ENCODE results near the gene PTX4. TPM values are rescaled to one million over a fixed set of nuclear protein-coding genes. Genes with fewer than 3 reads are reported as not detected.

PTX4 gene
- total and polyA plus RNA-seq, 3 donors from 2014 or later = 1.3 to 3.4 (median 1.7) TPM

- no peak overlapping the region for H3K27ac ChIP-seq
- H3K4me3 ChIP-seq = no peak overlapping the region
- DNase-seq = no peak
- whole genome bisulfite sequencing, 2 donors = 73 to 98% methylated on average over 10 to 22 of the region's 35 CpGs
- no peaks in the 10 kb centered on the region for H3K4me1 ChIP-seq
- H3K27me3 ChIP-seq = no peaks in the 10 kb centered on the region
- no peaks in the 10 kb centered on the region for H3K9me3 ChIP-seq
- intact Hi-C loops (cut with DNase I; ENCODE audit: low total_unique reads) = no loop called here
- TF ChIP-seq, protein P1, sequence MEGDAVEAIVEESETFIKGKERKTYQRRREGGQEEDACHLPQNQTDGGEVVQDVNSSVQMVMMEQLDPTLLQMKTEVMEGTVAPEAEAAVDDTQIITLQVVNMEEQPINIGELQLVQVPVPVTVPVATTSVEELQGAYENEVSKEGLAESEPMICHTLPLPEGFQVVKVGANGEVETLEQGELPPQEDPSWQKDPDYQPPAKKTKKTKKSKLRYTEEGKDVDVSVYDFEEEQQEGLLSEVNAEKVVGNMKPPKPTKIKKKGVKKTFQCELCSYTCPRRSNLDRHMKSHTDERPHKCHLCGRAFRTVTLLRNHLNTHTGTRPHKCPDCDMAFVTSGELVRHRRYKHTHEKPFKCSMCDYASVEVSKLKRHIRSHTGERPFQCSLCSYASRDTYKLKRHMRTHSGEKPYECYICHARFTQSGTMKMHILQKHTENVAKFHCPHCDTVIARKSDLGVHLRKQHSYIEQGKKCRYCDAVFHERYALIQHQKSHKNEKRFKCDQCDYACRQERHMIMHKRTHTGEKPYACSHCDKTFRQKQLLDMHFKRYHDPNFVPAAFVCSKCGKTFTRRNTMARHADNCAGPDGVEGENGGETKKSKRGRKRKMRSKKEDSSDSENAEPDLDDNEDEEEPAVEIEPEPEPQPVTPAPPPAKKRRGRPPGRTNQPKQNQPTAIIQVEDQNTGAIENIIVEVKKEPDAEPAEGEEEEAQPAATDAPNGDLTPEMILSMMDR (IDR thresholded peaks at IDR 0.05) = no peak
- TF ChIP-seq POLR2A (IDR thresholded peaks at IDR 0.05) = no peak
- no peaks in the 10 kb centered on the region for H3K36me3 ChIP-seq (ENCODE audit: low read depth, missing control alignments)
These were observed 50.3 kb downstream of the PTX4 start for GRCh38 chr16:1438229-1439057.

GRCh38 chr16:1437606-1438005, 51.1 kb downstream of the PTX4 start:
- Histone ChIP-seq H3K9me3 (no peaks in the 10 kb centered on the region), H3K4me3 (no peak overlapping the region), H3K36me3 (ENCODE audit: low read depth, missing control alignments) (no peaks in the 10 kb centered on the region), H3K27me3 (no peaks in the 10 kb centered on the region), H3K4me1 (no peaks in the 10 kb centered on the region), H3K27ac (no peak overlapping the region)
- intact Hi-C loops (cut with DNase I; ENCODE audit: low total_unique reads) = no loop called here
- no peak for DNase-seq
- no peak for TF ChIP-seq POLR2A (IDR thresholded peaks at IDR 0.05)
- TF ChIP-seq, protein P1 (IDR thresholded peaks at IDR 0.05) = no peak
- WGBS, 2 donors = 93% methylated on average over 15 of the region's 22 CpGs; no CpG with 5 or more reads in 1 of the 2 donors

- Histone ChIP-seq H3K4me1 (no peaks in the 10 kb centered on the region), H3K27ac (no peak overlapping the region), H3K4me3 (no peak overlapping the region), H3K36me3 (ENCODE audit: low read depth, missing control alignments) (no peaks in the 10 kb centered on the region), H3K9me3 (no peaks in the 10 kb centered on the region), H3K27me3 (no peaks in the 10 kb centered on the region)
- intact Hi-C loops (cut with DNase I; ENCODE audit: low total_unique reads) = no loop called here
- WGBS, 2 donors = 89 to 91% methylated on average over 24 to 47 of the region's 47 CpGs
- no peak for TF ChIP-seq POLR2A (IDR thresholded peaks at IDR 0.05)
- TF ChIP-seq, protein P1 (IDR thresholded peaks at IDR 0.05) = no peak
- no peak for DNase-seq
These were observed 51.9 kb downstream of the PTX4 start for GRCh38 chr16:1436731-1437355.

DNA sequence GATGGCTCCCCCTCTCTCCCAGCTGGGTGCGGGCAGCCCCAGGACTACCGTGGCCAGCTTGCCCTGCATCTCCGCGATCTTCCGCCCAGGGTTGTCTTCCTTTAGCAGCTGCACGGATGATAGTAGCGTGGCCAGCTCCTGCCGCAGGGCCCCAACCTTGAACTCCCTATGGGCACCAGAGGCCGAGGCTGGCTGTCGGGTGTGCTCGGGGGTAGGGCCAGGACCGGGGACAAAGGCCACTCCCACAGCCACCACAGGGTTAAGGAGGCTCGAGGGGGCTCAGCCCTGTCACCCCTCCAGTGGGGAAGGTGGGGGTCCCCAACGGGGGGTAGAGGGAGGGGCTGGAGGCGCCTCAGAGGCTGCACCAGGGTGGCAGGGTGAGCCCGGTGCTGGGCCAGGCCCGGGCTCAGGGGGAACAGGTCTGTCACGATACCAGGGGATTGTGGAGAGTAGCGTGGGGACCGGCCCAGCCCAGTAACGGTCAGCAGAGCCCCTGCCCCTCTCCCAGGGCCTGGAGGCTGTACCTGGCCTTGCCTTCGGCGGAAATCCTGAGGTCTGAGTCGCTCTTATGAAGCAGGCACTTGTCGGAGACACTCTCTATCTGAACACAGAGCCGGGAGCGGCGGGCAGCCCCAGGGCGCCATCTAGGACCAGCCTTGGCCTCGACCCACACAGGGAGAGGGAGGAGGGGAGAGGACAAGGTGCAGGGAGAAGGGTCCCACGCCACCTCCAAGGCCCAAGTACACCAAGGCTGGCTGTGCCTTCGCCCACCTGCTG, 52.6 kb downstream of the PTX4 start:
- no peak overlapping the region for H3K4me3 ChIP-seq
- WGBS, 2 donors = 80 to 82% methylated on average over 5 to 31 of the region's 32 CpGs
- no peak overlapping the region for H3K27ac ChIP-seq
- no peak for DNase-seq
- H3K36me3 ChIP-seq (ENCODE audit: low read depth, missing control alignments) = no peaks in the 10 kb centered on the region
- no peak for TF ChIP-seq POLR2A (IDR thresholded peaks at IDR 0.05)
- TF ChIP-seq, protein P1 (IDR thresholded peaks at IDR 0.05) = no peak
- no peaks in the 10 kb centered on the region for H3K9me3 ChIP-seq
- no peaks in the 10 kb centered on the region for H3K4me1 ChIP-seq
- intact Hi-C loops (cut with DNase I; ENCODE audit: low total_unique reads) = no loop called here
- no peaks in the 10 kb centered on the region for H3K27me3 ChIP-seq

Other genes with a start within 250 kb of the PTX4 start
- gene TPSAB1, start 248.2 kb downstream of the PTX4 start, total RNA-seq = 10 to 100 TPM; 11.7 to 32.0 TPM
- 12.2 TPM for gene TPSAB1, start 248.2 kb downstream of the PTX4 start, polyA plus RNA-seq (ENCODE audit: insufficient read depth, low read depth, low replicate concordance)
- gene TPSD1, start 232.9 kb downstream of the PTX4 start, total RNA-seq = 1 to 10 TPM; 1.1 to 1.6 TPM
- 1.1 TPM for gene TPSD1, start 232.9 kb downstream of the PTX4 start, polyA plus RNA-seq (ENCODE audit: insufficient read depth, low read depth, low replicate concordance)
- gene UBE2I, start 179.3 kb downstream of the PTX4 start, total RNA-seq = 100 to 1,000 TPM; 116 to 127 TPM
- 143 TPM for gene UBE2I, start 179.3 kb downstream of the PTX4 start, polyA plus RNA-seq (ENCODE audit: insufficient read depth, low read depth, low replicate concordance)
- 10 to 100 TPM; 29.8 to 60.4 TPM for gene BAIAP3, start 155.3 kb downstream of the PTX4 start, total RNA-seq
- gene BAIAP3, start 155.3 kb downstream of the PTX4 start, polyA plus RNA-seq (ENCODE audit: insufficient read depth, low read depth, low replicate concordance) = 23.0 TPM
- gene TSR3, start 137.1 kb downstream of the PTX4 start, total RNA-seq = 10 to 100 TPM; 79.4 to 89.5 TPM
- 40.9 TPM for gene TSR3, start 137.1 kb downstream of the PTX4 start, polyA plus RNA-seq (ENCODE audit: insufficient read depth, low read depth, low replicate concordance)
- 100 to 1,000 TPM; 106 to 150 TPM for gene GNPTG, start 137.0 kb downstream of the PTX4 start, total RNA-seq
- gene GNPTG, start 137.0 kb downstream of the PTX4 start, polyA plus RNA-seq (ENCODE audit: insufficient read depth, low read depth, low replicate concordance) = 67.8 TPM
- 10 to 100 TPM; 49.2 to 49.9 TPM for gene UNKL, start 74.2 kb downstream of the PTX4 start, total RNA-seq
- 23.7 TPM for gene UNKL, start 74.2 kb downstream of the PTX4 start, polyA plus RNA-seq (ENCODE audit: insufficient read depth, low read depth, low replicate concordance)
- 10 to 100 TPM; 22.8 to 27.7 TPM for gene UQCC4, start 68.2 kb downstream of the PTX4 start, total RNA-seq
- 17.5 TPM for gene UQCC4, start 68.2 kb downstream of the PTX4 start, polyA plus RNA-seq (ENCODE audit: insufficient read depth, low read depth, low replicate concordance)
- gene PERCC1, start 57.9 kb downstream of the PTX4 start, total RNA-seq = under 1 TPM; 0.31 to 0.71 TPM
- gene PERCC1, start 57.9 kb downstream of the PTX4 start, polyA plus RNA-seq (ENCODE audit: insufficient read depth, low read depth, low replicate concordance) = not detected
- 10 to 100 TPM in 1 of 2 donors, 1 to 10 TPM in 1; 7.6 to 18.0 TPM for gene CCDC154, start 44.4 kb downstream of the PTX4 start, total RNA-seq
- 14.8 TPM for gene CCDC154, start 44.4 kb downstream of the PTX4 start, polyA plus RNA-seq (ENCODE audit: insufficient read depth, low read depth, low replicate concordance)
- 100 to 1,000 TPM; 152 to 160 TPM for gene CLCN7, start 13.9 kb downstream of the PTX4 start, total RNA-seq
- gene CLCN7, start 13.9 kb downstream of the PTX4 start, polyA plus RNA-seq (ENCODE audit: insufficient read depth, low read depth, low replicate concordance) = 79.6 TPM
- gene TELO2, start 4.4 kb upstream of the PTX4 start, total RNA-seq = 10 to 100 TPM; 45.2 to 46.0 TPM
- 25.7 TPM for gene TELO2, start 4.4 kb upstream of the PTX4 start, polyA plus RNA-seq (ENCODE audit: insufficient read depth, low read depth, low replicate concordance)
- gene TMEM204, start 44.7 kb upstream of the PTX4 start, total RNA-seq = 10 to 100 TPM; 19.4 to 21.4 TPM
- gene TMEM204, start 44.7 kb upstream of the PTX4 start, polyA plus RNA-seq (ENCODE audit: insufficient read depth, low read depth, low replicate concordance) = 13.7 TPM
- 10 to 100 TPM; 57.4 to 74.0 TPM for gene IFT140, start 123.1 kb upstream of the PTX4 start, total RNA-seq
- 113 TPM for gene IFT140, start 123.1 kb upstream of the PTX4 start, polyA plus RNA-seq (ENCODE audit: insufficient read depth, low read depth, low replicate concordance)
- 10 to 100 TPM; 54.8 to 65.1 TPM for gene CRAMP1, start 123.4 kb upstream of the PTX4 start, total RNA-seq
- gene CRAMP1, start 123.4 kb upstream of the PTX4 start, polyA plus RNA-seq (ENCODE audit: insufficient read depth, low read depth, low replicate concordance) = 54.1 TPM
- gene JPT2, start 189.3 kb upstream of the PTX4 start, total RNA-seq = 10 to 100 TPM; 25.8 to 27.9 TPM
- 45.2 TPM for gene JPT2, start 189.3 kb upstream of the PTX4 start, polyA plus RNA-seq (ENCODE audit: insufficient read depth, low read depth, low replicate concordance)
- gene MAPK8IP3, start 217.3 kb upstream of the PTX4 start, total RNA-seq = 100 to 1,000 TPM; 128 to 154 TPM
- gene MAPK8IP3, start 217.3 kb upstream of the PTX4 start, polyA plus RNA-seq (ENCODE audit: insufficient read depth, low read depth, low replicate concordance) = 52.7 TPM